HG02973 (cell line): ENCODE data around the gene HSPA1L.
A peak's percentile ranks its signal among the peaks of the same experiment; 100 is the strongest.

Experiments
- ATAC-seq: cut with Tn5 transposase; IDR thresholded peaks from one replicate; pipeline ENCODE4 v1.9.1; 2021; ENCODE audit warnings: moderate library complexity; ENCODE audit not compliant: unreplicated experiment

Gene HSPA1L

DNA sequence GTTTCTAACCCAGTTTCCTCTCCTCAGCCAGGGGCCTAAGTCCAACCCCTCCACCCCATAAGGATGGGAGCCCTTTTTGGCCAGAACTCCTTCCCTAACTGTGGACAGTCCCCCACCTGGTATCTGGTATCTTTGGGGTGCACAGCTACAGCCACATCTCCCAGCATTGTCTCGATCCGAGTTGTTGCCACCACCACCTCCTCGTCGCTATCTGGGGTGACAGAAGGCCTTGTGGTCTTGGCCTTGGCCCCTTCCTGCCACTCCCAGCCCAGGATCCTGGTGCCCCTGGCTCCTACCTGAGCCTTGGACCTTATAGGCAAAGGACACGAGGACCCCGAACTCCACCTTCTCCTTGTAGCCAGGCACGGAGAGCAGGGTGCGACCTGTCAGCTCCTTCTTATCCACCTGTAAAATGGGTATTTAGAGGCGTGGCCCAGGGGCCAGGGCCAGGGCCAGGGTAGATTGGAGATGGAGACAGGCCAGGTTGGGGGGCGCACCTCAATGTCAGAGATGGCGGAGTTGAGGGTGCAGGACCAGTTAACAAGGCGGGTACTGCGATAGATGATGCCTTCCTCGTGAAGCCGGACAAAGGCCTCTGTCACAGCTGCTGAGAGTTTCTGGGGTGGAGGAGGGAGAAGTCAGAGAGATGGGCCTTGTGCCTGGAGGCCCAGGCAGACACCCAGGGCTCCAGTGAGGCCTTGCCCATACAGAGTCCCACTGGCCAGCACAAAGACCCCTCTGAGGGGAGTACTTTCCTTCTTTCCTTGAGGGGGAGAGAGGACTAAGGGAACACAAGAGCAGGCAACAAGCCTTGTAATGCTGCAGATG, 30.8 kb downstream of the HSPA1L start:
- no peak for ATAC-seq

DNA sequence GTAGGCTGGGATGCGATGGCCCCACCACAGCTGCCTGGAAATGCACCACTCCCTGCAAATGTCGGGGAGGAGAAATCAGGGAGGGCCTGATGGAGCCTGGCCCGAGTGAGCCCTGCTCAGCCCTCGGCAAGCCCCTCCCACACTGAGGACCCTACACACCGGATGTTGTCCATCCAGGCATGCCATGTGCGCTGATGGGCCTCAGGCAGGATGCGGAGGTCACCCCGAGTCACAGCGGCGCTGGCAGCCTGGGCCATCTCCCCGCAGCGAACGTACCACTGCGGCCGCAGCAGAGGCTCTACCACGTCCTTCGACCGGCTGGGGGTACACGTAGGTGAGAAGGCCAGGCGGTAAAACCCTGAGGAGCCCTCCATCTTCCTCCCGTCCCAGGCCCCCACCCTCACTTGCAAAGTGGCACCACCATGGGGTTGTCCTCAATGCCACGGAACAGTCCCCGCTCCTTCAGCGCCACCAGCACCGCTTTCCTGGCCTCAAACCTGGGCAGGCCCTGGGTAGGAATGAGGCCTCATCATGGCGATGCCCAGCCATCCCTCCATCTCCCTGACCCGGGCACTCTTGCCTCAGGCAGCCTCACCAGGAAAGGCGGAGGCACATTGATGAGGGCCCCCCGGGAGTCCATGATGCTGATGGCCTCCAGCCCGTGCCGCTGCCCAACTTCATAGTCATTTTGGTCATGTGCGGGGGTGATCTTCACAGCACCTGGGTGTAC, 32.8 kb downstream of the HSPA1L start:
- ATAC-seq, result no peak

DNA sequence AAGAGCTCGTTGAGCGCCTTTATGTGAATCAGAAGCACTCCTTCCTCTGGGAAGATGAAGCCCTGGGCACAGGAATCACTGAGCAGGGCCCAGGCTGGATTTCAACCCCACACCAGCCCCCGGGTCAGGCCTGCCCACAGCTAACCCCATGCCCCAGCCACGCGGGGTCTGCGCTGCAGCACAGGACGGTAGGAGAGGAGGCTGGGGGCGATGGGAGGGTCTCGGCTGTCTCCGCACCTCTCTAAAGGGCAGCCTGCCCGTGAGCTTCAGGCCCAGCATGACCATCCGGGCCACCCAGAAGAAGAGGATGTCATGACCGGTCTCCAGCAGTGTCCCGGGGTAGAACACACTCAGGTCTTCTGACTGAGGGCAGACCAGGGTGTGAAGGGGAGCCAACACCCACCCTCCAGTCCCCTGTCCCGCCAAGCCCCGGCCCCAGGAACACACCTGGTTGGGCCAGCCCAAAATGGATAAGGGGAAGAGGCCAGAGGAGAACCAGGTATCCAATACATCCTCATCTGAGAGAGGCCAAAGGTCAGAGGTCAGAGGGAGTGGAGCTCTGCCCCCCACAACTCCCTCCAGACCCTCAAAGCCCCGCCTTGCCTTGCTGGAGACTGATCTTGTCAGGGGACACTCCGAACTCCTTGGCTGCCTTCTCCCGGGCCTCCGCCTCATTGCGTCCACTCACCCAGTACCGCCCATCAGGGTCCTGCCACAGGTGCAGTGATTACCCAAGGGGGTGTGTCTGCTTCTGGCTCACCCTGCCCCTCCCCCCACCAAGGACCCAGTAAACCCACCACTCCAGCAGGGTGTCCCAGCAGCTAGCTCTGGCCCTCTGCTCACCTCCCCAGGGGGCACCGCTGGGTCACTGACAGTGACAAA, 33.6 kb downstream of the HSPA1L start:
- ATAC-seq, result no peak

DNA sequence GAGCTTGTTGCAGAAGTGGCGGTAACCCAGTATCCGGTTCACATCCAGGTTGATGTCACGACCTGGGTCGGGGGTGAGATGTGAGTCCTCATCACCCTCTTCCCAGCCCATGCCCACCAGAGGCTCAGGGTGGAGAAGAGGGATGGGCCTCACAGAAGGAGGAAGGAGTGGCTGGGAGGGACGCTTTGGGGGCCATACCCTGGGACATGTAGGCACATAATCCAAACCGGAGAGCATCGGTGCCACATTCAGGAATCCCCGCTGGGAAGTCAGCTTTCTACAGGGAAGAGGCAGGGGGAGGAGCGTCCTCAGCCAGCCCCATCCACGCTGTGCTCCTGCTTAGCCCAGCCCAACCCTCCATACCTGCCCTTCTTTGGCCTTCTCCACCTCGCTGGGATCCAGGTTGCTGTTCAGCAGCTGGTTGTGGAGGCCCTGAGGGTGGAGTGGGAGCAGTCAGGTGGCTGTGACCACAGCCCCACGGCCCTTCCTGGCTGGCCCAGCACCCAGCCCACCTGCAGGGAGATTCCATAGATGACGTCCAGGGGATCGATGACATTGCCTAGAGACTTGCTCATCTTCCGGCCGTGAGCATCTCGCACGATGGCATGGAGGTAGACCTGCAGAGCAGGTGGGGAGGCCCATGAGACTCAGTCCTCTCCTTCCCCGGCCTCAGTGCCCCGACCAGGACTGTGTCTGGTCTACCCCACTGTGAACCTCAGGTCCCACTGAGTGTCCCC, 34.4 kb downstream of the HSPA1L start:
- no peak for ATAC-seq

DNA sequence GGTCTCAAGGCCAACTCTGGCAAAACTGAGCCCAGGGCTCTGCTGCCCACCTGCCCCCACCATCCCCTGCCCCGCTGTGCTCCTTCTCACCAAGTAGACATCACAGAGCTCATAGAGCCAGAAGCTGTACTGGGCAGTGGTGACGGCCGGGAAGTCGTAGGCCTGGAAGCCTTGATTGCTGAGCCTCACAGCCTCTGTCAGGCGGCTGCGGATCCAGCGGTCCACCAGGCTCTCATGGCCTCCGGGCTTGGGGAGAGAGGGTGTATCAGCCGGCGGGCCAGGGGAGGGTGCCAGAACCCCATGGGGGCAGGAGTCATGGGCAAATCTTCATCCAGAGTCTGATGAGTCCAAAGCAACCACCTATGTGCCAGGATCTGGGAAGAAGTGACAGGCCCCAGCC, 35.2 kb downstream of the HSPA1L start:
- no peak for ATAC-seq

DNA sequence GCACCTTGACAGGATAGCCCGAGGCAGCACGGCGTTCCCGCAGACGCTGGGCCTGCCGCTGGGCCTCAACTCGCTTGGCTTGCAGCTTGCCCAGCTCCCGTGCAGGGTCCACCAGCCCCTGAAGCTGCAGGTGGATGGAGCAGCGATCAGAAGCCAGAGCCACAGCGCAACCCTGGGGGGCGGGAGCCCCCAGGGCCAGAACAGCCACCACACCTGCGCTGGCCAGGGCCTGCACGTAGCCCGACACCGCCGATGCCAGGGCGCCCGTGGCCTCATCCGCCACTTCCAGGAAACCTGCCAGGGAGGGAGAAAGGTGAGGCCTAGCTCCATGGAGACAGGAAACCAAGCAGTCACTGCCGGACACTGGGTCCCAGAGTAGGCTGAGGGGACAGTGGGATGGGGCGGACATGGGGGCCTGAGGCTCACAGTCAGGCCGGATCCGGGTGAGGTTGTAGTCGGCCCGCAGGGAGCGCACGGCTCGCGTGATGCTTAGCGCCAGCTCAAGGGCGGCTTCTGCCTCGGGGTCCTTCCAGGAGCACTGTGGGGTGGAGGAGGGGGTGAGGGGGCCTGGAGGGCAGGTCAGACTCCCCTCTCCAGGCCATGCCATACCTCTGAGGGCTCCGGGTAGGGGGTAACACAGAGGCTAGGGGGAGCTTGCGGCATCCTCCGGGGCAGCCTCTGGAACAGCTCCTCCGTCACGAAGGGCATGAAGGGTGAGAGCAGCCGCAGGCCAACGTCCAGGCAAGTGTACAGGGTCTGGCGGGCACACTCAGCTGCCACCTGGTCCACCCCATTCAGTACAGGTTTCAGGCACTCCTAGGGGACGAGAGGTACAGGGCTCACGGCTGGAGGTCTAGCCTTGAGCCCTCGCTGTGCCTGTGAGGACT, 35.8 kb downstream of the HSPA1L start:
- ATAC-seq, result no peak

DNA sequence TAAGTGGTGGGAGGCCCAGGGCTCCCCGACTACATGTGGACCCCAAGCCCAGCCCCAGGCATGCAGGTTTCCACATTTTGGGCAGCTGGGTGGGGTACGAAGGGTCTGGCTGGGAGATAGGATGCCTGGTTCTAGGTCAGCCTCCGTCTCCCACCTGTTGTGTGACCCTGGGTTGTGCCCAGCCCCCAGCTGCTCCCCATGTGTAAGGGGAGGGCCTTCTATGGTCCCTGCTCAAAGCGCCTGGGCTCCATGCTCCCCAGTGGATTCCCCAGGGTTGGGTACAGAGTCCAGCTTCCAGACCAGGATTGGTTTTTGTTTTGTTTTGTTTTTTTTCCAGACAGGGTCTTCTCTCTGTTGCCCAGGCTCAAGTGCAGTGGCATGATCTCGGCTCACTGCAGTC, 36.9 kb downstream of the HSPA1L start:
- no peak for ATAC-seq

DNA sequence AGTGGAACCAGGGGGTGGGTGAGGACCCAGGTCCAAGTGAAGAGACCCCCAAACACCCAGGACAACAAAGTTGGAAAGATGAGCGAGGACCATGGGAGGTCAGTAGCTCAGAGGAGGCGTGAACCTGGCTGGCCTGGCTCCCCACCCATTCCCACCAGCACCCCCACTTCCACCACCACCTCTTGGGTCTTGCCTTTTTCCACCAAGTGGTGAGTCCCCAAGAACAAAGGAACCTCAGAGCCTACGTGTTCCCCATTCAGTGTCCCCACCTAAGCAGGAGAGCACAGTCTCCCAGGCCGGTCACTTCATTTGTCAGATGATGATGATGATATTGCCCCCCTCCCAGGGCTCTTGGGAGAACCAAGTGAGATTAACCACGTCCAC, 37.4 kb downstream of the HSPA1L start:
- no peak for ATAC-seq

DNA sequence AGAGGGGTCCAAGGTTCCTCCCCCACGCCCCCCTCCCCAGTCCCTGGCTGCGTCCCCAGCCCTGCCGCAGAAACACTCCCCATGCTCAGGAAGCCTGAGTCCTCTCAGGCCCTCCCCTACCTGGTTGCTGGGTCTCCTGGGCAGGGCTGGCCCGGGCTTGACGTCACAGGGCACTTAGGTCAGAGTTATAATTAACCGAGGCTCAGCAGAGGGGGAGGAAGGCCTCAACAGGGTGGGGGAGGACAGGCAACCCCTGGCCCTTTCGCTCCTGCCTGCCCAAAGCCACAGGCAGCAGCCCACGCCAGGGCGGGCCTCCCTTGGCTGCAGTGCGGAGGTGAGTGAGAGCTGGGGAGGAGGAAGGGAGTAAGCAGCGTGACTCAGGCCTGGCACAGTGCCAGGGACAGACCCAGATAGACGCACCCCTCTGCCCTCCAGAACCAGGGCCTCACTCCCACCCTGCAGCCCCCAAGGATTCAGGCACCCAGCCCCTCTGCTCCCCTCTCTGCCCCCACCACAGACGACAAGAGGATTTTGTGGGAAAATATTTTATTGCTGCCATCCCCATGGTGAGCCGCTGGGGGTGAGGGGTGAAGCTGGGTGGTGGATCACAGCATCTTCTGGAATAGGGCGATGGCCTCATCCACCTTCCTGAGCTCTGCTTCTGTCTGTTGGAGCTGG, 38.0 kb downstream of the HSPA1L start, which contains the start of gene VWA7:
Gene VWA7, minus strand, starts transcription at position 340 of the 678 bp plus-strand sequence. CDS start 549 bp downstream, outside the sequence.
- peak; percentile 48 for ATAC-seq

DNA sequence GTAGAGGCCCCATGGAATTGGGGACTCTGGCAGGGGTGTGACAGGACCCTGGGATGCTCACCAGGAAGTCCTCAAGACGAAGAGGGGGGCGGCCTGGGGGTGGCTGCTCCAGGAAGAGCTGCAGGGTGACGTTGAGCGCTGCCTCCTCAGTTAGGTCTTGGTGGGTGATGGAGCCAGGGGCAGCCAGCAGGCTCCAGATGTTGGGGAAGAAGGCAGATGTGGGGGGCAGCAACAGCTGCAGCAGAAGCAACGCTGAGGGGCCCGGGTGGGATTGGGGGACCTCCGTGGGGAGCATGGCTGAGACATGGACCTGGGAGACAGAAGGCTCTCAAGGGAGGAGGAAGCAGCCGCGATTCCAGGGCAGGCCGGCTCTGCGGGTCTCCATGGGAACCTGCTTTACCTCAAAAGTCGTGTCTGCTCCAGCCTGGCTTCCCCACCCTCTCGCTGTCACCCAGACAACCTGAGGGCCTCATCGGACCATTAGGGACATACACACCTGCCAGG, 38.5 kb downstream of the HSPA1L start:
- peak; percentile 9 for ATAC-seq

DNA sequence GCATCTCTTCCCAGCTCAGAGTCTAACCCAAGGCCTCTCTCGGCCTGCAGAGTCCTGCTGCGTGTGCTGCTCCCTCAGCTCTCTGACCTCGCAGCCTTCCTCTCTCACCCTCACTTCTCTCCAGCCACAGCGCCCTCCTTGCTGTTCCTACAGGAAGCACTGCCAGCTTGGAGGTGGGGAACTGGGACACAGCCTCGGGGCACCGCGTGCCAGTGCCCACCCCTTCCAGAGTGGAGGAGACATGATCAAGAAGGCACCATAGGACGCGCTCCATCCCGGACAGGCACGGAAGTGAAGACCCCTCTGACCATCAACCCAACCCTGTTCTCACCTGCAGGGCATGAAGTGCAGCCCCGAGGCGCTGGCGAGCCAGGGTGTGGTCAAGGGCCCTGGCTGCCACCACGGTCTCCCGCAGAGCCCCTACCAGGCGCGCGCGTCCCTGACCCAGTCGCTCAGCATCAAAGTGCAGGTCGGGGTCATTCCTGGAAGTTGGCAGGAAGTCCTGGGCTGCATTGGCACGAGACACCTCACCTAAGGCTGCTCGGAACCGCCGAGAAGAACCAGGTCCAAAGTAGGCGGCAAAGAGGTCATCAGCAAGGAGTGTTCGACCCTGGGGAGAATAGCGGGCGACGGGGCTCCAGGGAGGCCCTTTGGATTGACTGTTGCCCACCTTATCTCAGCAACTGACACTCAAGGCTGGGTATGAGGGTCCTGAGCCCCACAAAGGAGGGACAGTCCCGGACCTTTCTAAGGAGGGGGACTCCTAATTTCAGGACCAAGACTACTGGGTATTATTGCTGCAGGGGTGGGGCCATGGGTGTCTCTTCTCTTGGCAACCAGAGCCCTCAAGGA, 39.2 kb downstream of the HSPA1L start:
- no peak for ATAC-seq

DNA sequence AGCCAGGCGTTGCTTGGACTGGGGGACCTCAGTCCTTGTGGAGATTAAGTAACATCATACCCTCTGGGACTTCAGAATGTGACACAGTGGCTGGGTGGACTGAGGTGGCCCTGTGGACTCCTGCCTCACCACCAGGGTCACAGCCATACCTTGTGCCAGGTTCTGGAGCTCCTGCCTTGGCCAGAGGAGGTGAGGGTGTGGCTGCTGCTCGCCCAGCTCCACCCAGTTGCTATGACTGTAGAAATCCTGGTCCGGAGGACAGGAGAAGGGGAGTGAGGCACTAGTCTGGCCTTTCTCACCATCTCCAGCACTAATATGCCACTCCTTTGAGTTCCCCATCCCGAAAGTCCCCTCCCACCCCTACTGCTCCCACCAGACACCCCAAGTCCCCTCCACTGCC, 39.9 kb downstream of the HSPA1L start:
- no peak for ATAC-seq

DNA sequence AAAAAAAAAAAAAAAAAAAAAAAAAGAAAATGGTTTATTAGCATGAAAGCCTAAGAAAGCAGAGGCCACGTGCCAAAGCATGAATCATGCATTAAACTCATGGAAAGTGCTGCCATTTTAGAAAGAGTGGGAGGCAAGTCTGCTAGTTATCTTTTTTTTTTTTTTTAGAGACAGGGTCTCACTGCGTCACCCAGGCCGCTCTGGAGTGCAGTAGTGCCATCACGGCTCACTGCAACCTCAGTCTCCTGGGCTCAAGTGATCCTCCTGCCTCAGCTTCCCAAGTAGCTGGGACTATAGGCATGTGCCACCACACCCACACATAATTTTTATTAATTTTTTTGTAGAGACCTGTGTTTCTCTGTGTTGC, 43.1 kb downstream of the HSPA1L start:
- ATAC-seq, result no peak

DNA sequence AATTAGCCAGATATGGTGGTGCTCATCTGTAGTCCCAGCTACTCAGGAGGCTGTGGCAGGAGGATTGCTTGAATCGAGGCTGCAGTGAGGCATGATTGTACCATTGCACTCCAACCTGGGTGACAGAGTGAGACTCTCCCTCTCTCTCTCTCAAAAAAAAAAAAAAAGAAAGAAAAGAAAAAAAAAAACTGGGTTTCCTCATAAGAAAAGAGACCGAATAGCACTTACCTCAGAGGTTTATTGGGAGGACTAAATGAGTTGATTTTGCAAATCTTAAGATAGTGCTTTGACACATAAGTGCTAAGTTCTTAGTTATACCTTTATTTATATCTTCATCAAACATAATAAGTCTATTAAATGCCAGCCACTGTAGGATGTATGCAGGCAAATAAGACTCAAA, 44.2 kb downstream of the HSPA1L start:
- no peak for ATAC-seq

DNA sequence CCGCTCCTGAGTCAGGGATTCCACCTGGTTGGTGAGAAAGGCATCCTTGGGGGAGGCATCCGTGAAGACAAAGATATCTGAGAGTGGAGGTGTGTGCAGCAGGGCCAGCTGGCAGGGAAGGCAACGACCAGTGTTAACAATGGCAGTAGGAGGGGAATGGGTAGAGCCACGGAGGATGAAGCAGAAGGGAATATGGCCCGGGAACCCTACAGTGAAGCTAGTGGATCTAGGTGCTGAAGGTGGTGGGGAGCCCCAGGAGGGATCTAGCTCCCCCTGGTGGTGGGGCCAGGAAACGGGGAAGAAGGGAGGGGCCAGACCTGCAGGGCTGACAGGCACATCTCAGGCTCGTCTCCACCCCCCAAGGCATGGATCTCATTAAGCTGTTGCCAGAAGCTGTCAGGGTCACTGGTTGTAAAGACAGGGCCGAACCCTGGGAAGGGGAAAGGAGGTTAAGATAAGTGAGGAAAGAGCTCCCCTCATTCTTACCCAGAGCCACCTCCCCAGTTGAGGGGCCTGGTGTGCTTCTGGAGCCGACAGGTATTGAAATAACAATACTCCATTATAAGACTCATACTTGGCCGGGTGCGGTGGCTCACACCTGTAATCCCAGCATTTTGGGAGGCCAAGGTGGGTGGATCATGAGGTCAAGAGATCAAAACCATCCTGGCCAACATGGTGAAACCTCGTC, 45.3 kb downstream of the HSPA1L start:
- no peak for ATAC-seq

DNA sequence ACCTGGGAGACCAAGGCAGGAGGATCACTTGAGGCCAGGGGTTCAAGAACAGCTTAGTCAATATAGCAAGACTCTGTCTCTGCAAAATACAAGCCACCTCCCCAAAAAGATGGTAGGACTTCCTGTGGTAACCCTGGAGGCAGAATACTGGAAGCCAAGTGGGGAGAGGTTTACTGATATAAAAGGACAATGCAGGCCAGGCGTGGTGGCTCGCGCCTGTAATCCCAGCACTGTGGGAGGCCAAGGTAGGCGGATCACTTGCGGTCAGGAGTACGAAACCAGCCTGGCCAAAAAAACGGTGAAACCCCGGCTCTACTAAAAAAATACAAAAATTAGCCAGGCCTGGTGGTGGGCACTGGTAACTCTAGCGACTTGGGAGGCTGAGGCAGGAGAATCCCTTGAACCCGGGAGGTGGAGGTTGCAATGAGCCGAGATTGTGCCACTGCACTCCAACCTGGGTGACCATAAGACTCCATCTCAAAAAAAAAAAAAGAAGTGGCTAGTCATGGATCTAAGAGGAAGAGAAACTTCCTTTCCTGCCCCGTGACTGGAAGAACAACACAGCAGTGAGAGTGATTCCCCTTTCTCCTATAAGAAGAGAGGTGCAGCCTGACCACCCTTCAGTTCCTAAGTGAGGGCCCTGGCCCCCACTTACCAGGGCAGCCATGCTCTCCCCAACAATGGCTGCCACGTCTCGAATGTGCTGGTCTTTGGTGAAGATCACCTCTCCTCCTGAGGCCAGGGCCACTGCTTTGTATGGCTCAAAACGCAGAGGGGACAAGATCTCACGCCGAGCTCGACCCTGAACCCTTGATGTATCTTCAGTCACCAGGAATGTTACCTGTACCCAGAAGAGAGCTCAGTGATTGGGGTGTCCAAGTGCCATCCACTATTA, 46.5 kb downstream of the HSPA1L start:
- no peak for ATAC-seq
